ENCODE data around the gene PYGB. TPM values are rescaled to one million over a fixed set of nuclear protein-coding genes. Genes with fewer than 3 reads are reported as not detected.
"Not testable (repeated sequence)": the region's sequence is repeated elsewhere in the genome, so short reads cannot be mapped to it uniquely, and the experiment has no call there.

Gene PYGB
- total and polyA plus RNA-seq, 5 donors, result 136 to 219 (median 179) TPM

GRCh38 chr20:25328954-25329498 is 81.1 kb downstream of the PYGB start:
- intact Hi-C loops (cut with DNase I), result loop anchor here in 1 of 4 donors (10.0 kb wide), 1 partner anchor 46 kb away; no protein-coding TSS in a partner anchor
- no peaks in the 10 kb centered on the region for H3K4me1 ChIP-seq (ENCODE audit: control insufficient read depth, insufficient read depth, low read length)
- no peak overlapping the region for H3K4me3 ChIP-seq (ENCODE audit: low read length)
- no peaks in the 10 kb centered on the region for H3K27me3 ChIP-seq (ENCODE audit: control insufficient read depth, insufficient read depth)
- ATAC-seq (peak in 1 of 2 donors; percentile 41), DNase-seq (no peak)
- WGBS, result 97% methylated on average over 12 of the region's 12 CpGs
- H3K9me3 ChIP-seq (ENCODE audit: control insufficient read depth, low read length), result no peaks in the 10 kb centered on the region
- H3K27ac ChIP-seq (ENCODE audit: low read length), result no peak overlapping the region

- WGBS, result 94% methylated on average over 1 of the region's 1 CpG
- ATAC-seq; intact Hi-C loops (cut with DNase I): not testable (repeated sequence)
These were observed 87.1 kb downstream of the PYGB start for GRCh38 chr20:25334972-25335371.

DNA sequence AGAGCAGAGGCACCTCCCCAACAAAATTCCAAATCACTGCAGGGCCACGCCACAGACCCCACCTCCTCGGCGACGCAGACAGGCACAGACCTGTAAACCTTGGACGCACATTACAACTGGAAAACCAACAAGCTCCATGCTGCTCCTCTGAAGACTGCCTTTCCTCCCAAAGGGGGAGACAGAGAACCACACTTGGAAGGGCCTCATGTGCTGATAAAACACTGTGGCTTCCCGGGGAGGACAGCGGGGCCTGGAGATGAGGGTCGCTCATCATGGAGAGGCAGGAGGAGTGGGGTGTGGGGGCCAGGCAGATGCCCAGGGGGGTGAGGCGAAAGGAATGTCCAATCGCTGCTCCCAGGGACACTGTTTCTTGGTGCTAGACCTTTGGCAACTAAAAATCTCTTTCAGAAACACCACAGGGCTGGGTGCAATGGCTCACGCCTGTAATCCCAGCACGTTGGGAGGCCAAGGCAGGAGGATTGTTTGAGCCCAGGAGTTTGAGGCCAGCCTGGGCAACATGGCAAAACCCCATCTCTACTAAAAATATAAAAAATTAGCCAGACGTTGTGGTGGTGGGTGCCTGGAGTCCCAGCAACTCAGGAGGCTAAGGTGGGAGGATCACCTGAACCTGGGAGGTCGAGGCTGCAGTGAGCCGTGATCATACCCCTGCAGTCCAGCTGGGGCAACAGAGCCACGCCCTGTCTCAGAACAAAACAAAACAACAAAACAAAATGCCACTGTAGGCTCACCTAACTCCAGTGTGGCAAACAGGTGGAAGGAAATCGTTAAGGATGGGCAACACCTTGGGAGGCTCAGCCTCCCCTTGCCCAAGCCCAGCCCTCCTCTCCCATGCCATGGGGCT is 88.9 kb downstream of the PYGB start:
- intact Hi-C loops (cut with DNase I), result no loop called here
- no peak for DNase-seq

More at GRCh38 chr20:25334972-25335371, 87.1 kb downstream of the PYGB start:
- not testable (repeated sequence) for H3K27ac ChIP-seq (ENCODE audit: low read length); H3K4me3 ChIP-seq (ENCODE audit: low read length); H3K4me1 ChIP-seq (ENCODE audit: control insufficient read depth, insufficient read depth, low read length); DNase-seq; H3K9me3 ChIP-seq (ENCODE audit: control insufficient read depth, low read length); H3K27me3 ChIP-seq (ENCODE audit: control insufficient read depth, insufficient read depth)

DNA sequence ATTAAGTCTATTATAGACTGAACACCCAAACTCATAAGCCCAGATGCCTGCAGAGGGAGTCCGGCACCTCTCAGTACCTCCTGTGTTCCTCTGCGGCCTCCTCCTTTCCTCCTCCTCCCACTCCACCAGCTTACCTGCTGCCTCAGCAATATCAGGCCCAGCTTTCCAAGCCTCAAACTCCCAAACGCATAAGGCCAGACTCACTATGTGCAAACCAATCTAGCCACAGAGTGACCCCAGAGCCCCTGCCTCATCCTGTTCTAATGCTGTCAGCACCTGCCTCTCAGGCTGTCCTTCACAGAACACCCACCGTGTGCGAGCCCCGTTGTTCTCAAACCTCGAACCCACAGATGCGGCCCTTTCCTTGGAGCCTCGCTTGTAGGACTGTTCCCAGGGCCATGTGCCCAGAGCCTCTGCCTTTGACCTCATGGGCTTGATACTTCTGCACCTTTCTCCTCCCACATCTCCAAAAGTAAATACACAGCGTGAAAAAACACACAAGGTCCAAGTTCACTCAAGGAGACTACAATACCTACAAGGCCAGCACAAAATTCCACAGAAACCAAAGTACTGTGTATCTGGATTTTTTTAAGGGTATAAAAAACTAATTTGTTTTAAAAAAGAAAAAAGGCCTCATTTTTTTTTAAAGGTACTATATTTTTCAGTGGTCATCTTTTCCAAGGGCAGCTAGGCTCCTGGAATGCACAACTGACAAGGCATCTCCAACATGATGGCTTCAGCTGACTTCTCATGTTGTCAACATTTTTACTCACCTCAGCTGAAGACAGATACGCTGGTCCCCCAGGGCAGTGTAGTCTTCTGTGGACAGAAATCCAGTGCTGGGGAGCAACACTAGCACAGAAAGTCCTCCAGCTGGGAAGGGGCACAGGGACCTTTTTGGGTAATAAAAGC is 90.5 kb downstream of the PYGB start:
- Histone ChIP-seq H3K4me1 (ENCODE audit: control insufficient read depth, insufficient read depth, low read length) (peaks cover 3% of the 10 kb centered on the region), H3K9me3 (ENCODE audit: control insufficient read depth, low read length) (no peaks in the 10 kb centered on the region), H3K27me3 (ENCODE audit: control insufficient read depth, insufficient read depth) (no peaks in the 10 kb centered on the region), H3K27ac (ENCODE audit: low read length) (no peak overlapping the region), H3K4me3 (ENCODE audit: low read length) (no peak overlapping the region)
- no peak for DNase-seq
- intact Hi-C loops (cut with DNase I), result no loop called here
- 84% methylated on average over 11 of the region's 11 CpGs for WGBS
- no peak for ATAC-seq

More for the DNA sequence above, 88.9 kb downstream of the PYGB start:
- Histone ChIP-seq H3K27ac (ENCODE audit: low read length) (no peak overlapping the region), H3K4me3 (ENCODE audit: low read length) (no peak overlapping the region), H3K9me3 (ENCODE audit: control insufficient read depth, low read length) (no peaks in the 10 kb centered on the region), H3K27me3 (ENCODE audit: control insufficient read depth, insufficient read depth) (no peaks in the 10 kb centered on the region), H3K4me1 (ENCODE audit: control insufficient read depth, insufficient read depth, low read length) (peaks cover 3% of the 10 kb centered on the region)
- WGBS, result 78% methylated on average over 17 of the region's 17 CpGs
- ATAC-seq, result peak; percentile 31 to 78

DNA sequence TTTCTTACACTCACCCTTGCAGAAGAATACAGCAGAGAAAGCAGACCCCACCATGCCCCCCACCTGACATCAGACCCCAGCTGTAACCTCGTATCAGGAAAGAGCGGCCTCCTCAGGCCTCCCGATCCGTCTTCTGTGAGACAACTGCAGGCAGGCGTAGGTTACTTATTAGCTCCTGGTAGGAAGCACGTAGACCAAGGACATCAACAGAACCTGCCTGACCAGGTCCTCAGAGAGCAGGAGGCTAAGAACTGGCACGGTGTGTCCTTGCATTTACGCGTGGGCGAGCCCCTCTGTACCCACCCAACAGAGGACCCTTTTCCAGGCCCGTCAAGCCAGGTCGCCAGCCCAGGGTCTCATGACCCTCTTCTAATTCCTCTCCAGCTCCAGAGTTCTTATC is 91.7 kb downstream of the PYGB start:
- Histone ChIP-seq H3K4me1 (ENCODE audit: control insufficient read depth, insufficient read depth, low read length) (peaks cover 3% of the 10 kb centered on the region), H3K9me3 (ENCODE audit: control insufficient read depth, low read length) (no peaks in the 10 kb centered on the region), H3K27me3 (ENCODE audit: control insufficient read depth, insufficient read depth) (no peaks in the 10 kb centered on the region), H3K27ac (ENCODE audit: low read length) (no peak overlapping the region), H3K4me3 (ENCODE audit: low read length) (no peak overlapping the region)
- WGBS, result 88% methylated on average over 12 of the region's 12 CpGs
- intact Hi-C loops (cut with DNase I), result no loop called here
- ATAC-seq (no peak), DNase-seq (no peak)

- Histone ChIP-seq H3K4me1 (ENCODE audit: control insufficient read depth, insufficient read depth, low read length) (peaks cover 3% of the 10 kb centered on the region), H3K27ac (ENCODE audit: low read length) (no peak overlapping the region), H3K4me3 (ENCODE audit: low read length) (no peak overlapping the region), H3K9me3 (ENCODE audit: control insufficient read depth, low read length) (no peaks in the 10 kb centered on the region), H3K27me3 (ENCODE audit: control insufficient read depth, insufficient read depth) (no peaks in the 10 kb centered on the region)
- intact Hi-C loops (cut with DNase I), result no loop called here
- ATAC-seq (no peak), DNase-seq (no peak)
- 67% methylated on average over 1 of the region's 1 CpG for WGBS
These were observed 92.5 kb downstream of the PYGB start for GRCh38 chr20:25340380-25340779.

- no peak overlapping the region for H3K4me3 ChIP-seq (ENCODE audit: low read length)
- ATAC-seq (no peak), DNase-seq (no peak)
- H3K27me3 ChIP-seq (ENCODE audit: control insufficient read depth, insufficient read depth), result no peaks in the 10 kb centered on the region
- H3K4me1 ChIP-seq (ENCODE audit: control insufficient read depth, insufficient read depth, low read length), result peaks cover 3% of the 10 kb centered on the region
- 91% methylated on average over 9 of the region's 9 CpGs for WGBS
- H3K9me3 ChIP-seq (ENCODE audit: control insufficient read depth, low read length), result no peaks in the 10 kb centered on the region
- no peak overlapping the region for H3K27ac ChIP-seq (ENCODE audit: low read length)
- intact Hi-C loops (cut with DNase I), result no loop called here
These were observed 94.1 kb downstream of the PYGB start for GRCh38 chr20:25341716-25342680.

DNA sequence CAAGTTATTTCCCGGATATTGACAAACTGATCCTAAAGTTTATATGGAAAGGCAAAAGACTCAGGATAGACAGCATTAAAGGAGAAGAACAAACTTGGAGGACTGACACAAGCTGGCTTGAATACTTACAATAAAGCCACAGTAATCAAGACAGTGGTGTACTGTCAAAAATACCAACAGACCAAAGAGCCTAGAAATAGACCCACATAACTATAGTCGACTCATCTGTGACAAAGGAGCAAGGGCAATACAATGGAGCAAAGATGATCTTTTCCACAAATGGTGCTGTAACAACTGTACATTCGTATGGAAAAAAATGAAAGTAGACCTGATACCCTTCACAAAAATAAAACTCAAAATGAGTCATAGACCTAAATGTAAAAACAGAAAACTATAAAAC is 96.7 kb downstream of the PYGB start:
- DNase-seq, result no peak
- Histone ChIP-seq H3K9me3 (ENCODE audit: control insufficient read depth, low read length) (no peaks in the 10 kb centered on the region), H3K27me3 (ENCODE audit: control insufficient read depth, insufficient read depth) (no peaks in the 10 kb centered on the region), H3K4me3 (ENCODE audit: low read length) (no peak overlapping the region), H3K4me1 (ENCODE audit: control insufficient read depth, insufficient read depth, low read length) (peaks cover 3% of the 10 kb centered on the region), H3K27ac (ENCODE audit: low read length) (no peak overlapping the region)
- 88% methylated on average over 3 of the region's 3 CpGs for WGBS
- intact Hi-C loops (cut with DNase I), result no loop called here
- ATAC-seq, result no peak

DNA sequence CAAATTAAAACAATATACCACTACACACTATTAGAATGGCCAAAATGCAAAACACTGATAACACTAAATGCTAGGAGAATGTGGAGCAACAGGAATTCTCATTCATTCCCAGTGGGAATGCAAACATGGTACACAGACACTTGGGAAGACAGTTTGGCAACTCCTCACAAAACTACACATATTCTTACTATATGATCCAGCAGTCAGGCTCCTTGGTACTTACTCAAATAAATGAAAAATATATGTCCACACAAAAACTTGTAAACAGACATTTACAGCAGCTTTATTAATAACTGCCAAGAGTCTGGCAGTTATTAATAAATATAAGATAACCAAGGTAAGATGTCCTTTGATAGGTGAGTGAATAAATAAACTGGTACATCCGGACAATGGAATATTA is 97.8 kb downstream of the PYGB start:
- ATAC-seq, result no peak
- intact Hi-C loops (cut with DNase I), result no loop called here
- Histone ChIP-seq H3K4me3 (ENCODE audit: low read length) (no peak overlapping the region), H3K27me3 (ENCODE audit: control insufficient read depth, insufficient read depth) (no peaks in the 10 kb centered on the region), H3K4me1 (ENCODE audit: control insufficient read depth, insufficient read depth, low read length) (peaks cover 3% of the 10 kb centered on the region), H3K9me3 (ENCODE audit: control insufficient read depth, low read length) (no peaks in the 10 kb centered on the region), H3K27ac (ENCODE audit: low read length) (no peak overlapping the region)
- DNase-seq, result no peak
- 84% methylated on average over 1 of the region's 1 CpG for WGBS

DNA sequence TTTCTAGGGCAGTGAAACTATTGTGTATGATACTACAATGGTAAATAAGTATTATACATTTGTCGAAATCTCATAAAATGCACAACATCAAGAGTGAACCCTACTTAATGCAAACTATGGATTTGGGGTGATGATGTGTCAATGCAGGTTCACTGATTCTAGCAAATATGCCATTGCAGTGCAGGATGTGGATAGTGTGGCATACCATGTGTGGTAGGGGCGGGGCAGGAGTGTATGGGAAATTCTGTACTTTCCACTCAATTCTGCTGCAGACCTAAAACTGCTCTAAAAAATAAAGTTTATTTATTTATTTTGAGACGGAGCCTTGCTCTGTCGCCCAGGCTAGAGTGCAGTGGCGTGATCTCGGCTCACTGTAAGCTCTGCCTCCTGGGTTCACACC is 98.5 kb downstream of the PYGB start:
- Histone ChIP-seq H3K4me3 (ENCODE audit: low read length) (no peak overlapping the region), H3K27ac (ENCODE audit: low read length) (no peak overlapping the region), H3K4me1 (ENCODE audit: control insufficient read depth, insufficient read depth, low read length) (no peaks in the 10 kb centered on the region), H3K27me3 (ENCODE audit: control insufficient read depth, insufficient read depth) (no peaks in the 10 kb centered on the region), H3K9me3 (ENCODE audit: control insufficient read depth, low read length) (no peaks in the 10 kb centered on the region)
- intact Hi-C loops (cut with DNase I), result no loop called here
- DNase-seq (no peak), ATAC-seq (no peak)
- WGBS, result 94% methylated on average over 6 of the region's 6 CpGs
